Panc1 (cell line): Measurements from ENCODE around the gene ZHX3. TPM values are rescaled to one million over a fixed set of nuclear protein-coding genes. Genes with fewer than 3 reads are reported as not detected.

Source experiments
- ATAC-seq: fragments of 200-7000 bp; cut with Tn5 transposase; 2 replicates; pipeline ENCODE4 v1.9.1; 2020; ENCODE audit warnings: mild to moderate bottlenecking, moderate library complexity
- BruUV-seq: library from RNA; stranded (reverse); fragments of 400-500 nt; replicated peaks from 2 replicates; lab custom pipeline; 2021; lab: Mats Ljungman, UMichigan
- CTCF ChIA-PET: fragments of 300-600 bp; sonication (Branson Sonifier 250); formaldehyde crosslinking; loops from one replicate; lab custom pipeline; 2022; ENCODE audit warnings: antibody characterized with exemption; lab: Charles Lee
- POLR2A ChIA-PET: fragments of 300-600 bp; sonication (Branson Sonifier 250); formaldehyde crosslinking; loops from one replicate; lab custom pipeline; 2022; ENCODE audit warnings: antibody characterized with exemption; lab: Charles Lee
- DNase-seq: peaks from one replicate; pipeline ENCODE4 v3.0.0-alpha.2; 2010; ENCODE audit warnings: low read depth, low spot score
- H3K27ac ChIP-seq: 2 replicates; pipeline ENCODE4 v1.5.1; 2011; ENCODE audit warnings: mild to moderate bottlenecking, low read length, inconsistent platforms
- H3K27me3 ChIP-seq: fragments of 200-500 bp; sonication (Bioruptor generic); 2 replicates; pipeline ENCODE4 v1.6.0; 2014; ENCODE audit warnings: low read length, inconsistent platforms; ENCODE audit not compliant: control insufficient read depth, insufficient read depth
- H3K36me3 ChIP-seq: fragments of 200-500 bp; sonication (Bioruptor generic); 2 replicates; pipeline ENCODE4 v1.5.1; 2014; ENCODE audit warnings: inconsistent platforms, mild to moderate bottlenecking, low read length, moderate library complexity; ENCODE audit not compliant: control insufficient read depth, insufficient read depth
- H3K4me1 ChIP-seq: 2 replicates; pipeline ENCODE4 v1.5.1; 2011; ENCODE audit warnings: inconsistent platforms, mild to moderate bottlenecking, low read length, moderate library complexity; ENCODE audit not compliant: control insufficient read depth, insufficient read depth
- H3K4me3 ChIP-seq, 2 experiments: 2 replicates each; pipeline ENCODE4 v1.5.1; 2011 to 2012; ENCODE audit warnings: low read depth in 2 of 2, low read length in 2 of 2, mild to moderate bottlenecking in 2 of 2, inconsistent platforms in 1 of 2, moderate library complexity in 1 of 2
- H3K9me3 ChIP-seq: fragments of 200-500 bp; sonication (Bioruptor generic); 2 replicates; pipeline ENCODE4 v1.5.1; 2014; ENCODE audit warnings: low read depth, mild to moderate bottlenecking, inconsistent platforms, low read length, moderate library complexity; ENCODE audit not compliant: control insufficient read depth, insufficient read depth
- POLR2AphosphoS5 ChIP-seq: IDR thresholded peaks from 2 replicates; pipeline ENCODE4 v1.6.1; 2012; ENCODE audit warnings: mild to moderate bottlenecking, low read depth, low read length, moderate library complexity
- SIN3A ChIP-seq: IDR thresholded peaks from 2 replicates; pipeline ENCODE4 v1.6.1; 2012; ENCODE audit warnings: low read depth, mild to moderate bottlenecking, low read length, moderate library complexity, borderline replicate concordance; ENCODE audit not compliant: insufficient read depth
- TCF7L2 ChIP-seq: IDR thresholded peaks from 2 replicates; pipeline ENCODE4 v1.6.1; 2011; ENCODE audit warnings: mild to moderate bottlenecking, low read depth, low read length, inconsistent platforms
- in situ Hi-C: cut with HindIII; loops from 2 replicates; pipeline ENCODE4 v1.10.0; 2016; ENCODE audit warnings: low sequenced_read_pairs, low pct_unique_long_range_greater_than_20kb
- intact Hi-C: fragments of 100-400 bp; cut with micrococcal nuclease; formaldehyde crosslinking; loops from one replicate; pipeline ENCODE4 v1.10.0; 2022; ENCODE audit not compliant: unreplicated experiment
- total RNA-seq: library from RNA; stranded (reverse); gene quantifications from one replicate; pipeline ENCODE4 v1.2.1, GENCODE V29; 2021; ENCODE audit not compliant: unreplicated experiment
- TF ChIP-seq, protein P1 (sequence below): fragments of 450-650 bp; IDR thresholded peaks from 2 replicates; pipeline ENCODE4 v1.5.1; 2017; ENCODE audit warnings: mild to moderate bottlenecking
- TF ChIP-seq, protein P2 (sequence below), 2 experiments: IDR thresholded peaks; 2 replicates each; pipeline ENCODE4 v1.6.1; 2011 to 2012; ENCODE audit warnings: low read depth in 2 of 2, control low read depth in 1 of 2, low read length in 1 of 2, mild to moderate bottlenecking in 1 of 2, moderate library complexity in 1 of 2; ENCODE audit not compliant: insufficient read depth in 1 of 2

Gene ZHX3
- total RNA-seq, 1 experiment from 2014 or later: 19.8 TPM

GRCh38 chr20:41179961-41180360 lies 137.6 kb downstream of the ZHX3 start:
- POLR2A ChIA-PET: no interaction called here
- ATAC-seq: no peak

DNA sequence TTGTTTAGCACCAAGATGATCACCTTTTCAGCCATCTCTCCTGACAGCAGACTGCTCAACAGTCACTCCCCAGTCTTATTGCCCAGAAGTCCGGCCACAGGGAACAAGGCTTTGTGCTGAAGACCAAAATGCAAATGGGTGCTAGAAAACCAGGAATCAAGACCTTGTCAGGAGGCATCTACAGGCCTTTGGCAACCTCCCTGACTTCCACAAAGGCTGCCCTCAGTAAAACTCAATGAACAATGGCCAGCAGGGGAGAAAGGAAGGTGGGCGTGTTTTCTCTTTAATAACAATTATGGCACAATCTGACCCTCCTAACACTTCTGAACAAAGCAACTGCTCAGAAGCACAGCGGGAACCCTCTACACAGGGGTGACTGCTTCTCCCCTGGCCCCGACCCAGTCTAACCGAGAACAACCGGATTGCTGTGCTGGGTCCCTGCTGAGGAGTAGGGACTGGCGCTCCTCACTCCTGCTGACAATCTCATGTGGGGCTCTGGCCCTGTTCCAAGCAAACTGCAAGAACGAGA lies 138.6 kb downstream of the ZHX3 start:
- intact Hi-C loops: no loop called here
- no peaks in the 10 kb centered on the region for H3K27me3 ChIP-seq
- H3K4me3 ChIP-seq: no peak overlapping the region
- in situ Hi-C loops: no loop called here
- no peak for DNase-seq
- H3K9me3 ChIP-seq: no peaks in the 10 kb centered on the region
- no peak overlapping the region for H3K27ac ChIP-seq
- BruUV-seq: no TSS peak
- TF ChIP-seq SIN3A: no peak
- TF ChIP-seq, protein P1, sequence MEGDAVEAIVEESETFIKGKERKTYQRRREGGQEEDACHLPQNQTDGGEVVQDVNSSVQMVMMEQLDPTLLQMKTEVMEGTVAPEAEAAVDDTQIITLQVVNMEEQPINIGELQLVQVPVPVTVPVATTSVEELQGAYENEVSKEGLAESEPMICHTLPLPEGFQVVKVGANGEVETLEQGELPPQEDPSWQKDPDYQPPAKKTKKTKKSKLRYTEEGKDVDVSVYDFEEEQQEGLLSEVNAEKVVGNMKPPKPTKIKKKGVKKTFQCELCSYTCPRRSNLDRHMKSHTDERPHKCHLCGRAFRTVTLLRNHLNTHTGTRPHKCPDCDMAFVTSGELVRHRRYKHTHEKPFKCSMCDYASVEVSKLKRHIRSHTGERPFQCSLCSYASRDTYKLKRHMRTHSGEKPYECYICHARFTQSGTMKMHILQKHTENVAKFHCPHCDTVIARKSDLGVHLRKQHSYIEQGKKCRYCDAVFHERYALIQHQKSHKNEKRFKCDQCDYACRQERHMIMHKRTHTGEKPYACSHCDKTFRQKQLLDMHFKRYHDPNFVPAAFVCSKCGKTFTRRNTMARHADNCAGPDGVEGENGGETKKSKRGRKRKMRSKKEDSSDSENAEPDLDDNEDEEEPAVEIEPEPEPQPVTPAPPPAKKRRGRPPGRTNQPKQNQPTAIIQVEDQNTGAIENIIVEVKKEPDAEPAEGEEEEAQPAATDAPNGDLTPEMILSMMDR: no peak
- no peak for TF ChIP-seq TCF7L2
- TF ChIP-seq POLR2AphosphoS5: no peak
- TF ChIP-seq, protein P2, sequence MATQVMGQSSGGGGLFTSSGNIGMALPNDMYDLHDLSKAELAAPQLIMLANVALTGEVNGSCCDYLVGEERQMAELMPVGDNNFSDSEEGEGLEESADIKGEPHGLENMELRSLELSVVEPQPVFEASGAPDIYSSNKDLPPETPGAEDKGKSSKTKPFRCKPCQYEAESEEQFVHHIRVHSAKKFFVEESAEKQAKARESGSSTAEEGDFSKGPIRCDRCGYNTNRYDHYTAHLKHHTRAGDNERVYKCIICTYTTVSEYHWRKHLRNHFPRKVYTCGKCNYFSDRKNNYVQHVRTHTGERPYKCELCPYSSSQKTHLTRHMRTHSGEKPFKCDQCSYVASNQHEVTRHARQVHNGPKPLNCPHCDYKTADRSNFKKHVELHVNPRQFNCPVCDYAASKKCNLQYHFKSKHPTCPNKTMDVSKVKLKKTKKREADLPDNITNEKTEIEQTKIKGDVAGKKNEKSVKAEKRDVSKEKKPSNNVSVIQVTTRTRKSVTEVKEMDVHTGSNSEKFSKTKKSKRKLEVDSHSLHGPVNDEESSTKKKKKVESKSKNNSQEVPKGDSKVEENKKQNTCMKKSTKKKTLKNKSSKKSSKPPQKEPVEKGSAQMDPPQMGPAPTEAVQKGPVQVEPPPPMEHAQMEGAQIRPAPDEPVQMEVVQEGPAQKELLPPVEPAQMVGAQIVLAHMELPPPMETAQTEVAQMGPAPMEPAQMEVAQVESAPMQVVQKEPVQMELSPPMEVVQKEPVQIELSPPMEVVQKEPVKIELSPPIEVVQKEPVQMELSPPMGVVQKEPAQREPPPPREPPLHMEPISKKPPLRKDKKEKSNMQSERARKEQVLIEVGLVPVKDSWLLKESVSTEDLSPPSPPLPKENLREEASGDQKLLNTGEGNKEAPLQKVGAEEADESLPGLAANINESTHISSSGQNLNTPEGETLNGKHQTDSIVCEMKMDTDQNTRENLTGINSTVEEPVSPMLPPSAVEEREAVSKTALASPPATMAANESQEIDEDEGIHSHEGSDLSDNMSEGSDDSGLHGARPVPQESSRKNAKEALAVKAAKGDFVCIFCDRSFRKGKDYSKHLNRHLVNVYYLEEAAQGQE (IDR thresholded peaks at IDR 0.05; ENCODE audit: insufficient read depth in 1 of 2, low read depth in 2 of 2, low read length in 1 of 2): no peak
- no peaks in the 10 kb centered on the region for H3K4me1 ChIP-seq
- ChIA-PET POLR2A (no interaction called here), CTCF (interaction anchor here (0.7 kb wide), 1 partner anchor 41 kb away, joined by 3 read pairs; no protein-coding TSS in a partner anchor)
- H3K36me3 ChIP-seq: no peaks in the 10 kb centered on the region; the same call in 1 of the 2 replicates
- ATAC-seq: no peak

More at GRCh38 chr20:41179961-41180360, 137.6 kb downstream of the ZHX3 start:
- no peak for DNase-seq
- no peak overlapping the region for H3K27ac ChIP-seq
- no peaks in the 10 kb centered on the region for H3K9me3 ChIP-seq
- CTCF ChIA-PET: no interaction called here
- intact Hi-C loops (no loop called here), in situ Hi-C loops (no loop called here)
- H3K36me3 ChIP-seq: no peaks in the 10 kb centered on the region; the same call in 1 of the 2 replicates
- TF ChIP-seq POLR2AphosphoS5 (no peak), TCF7L2 (no peak), SIN3A (no peak)
- TF ChIP-seq, protein P2 (IDR thresholded peaks at IDR 0.05; ENCODE audit: insufficient read depth in 1 of 2, low read depth in 2 of 2, low read length in 1 of 2): no peak
- TF ChIP-seq, protein P1: no peak
- no peaks in the 10 kb centered on the region for H3K27me3 ChIP-seq
- H3K4me1 ChIP-seq: no peaks in the 10 kb centered on the region
- H3K4me3 ChIP-seq: no peak overlapping the region
- no TSS peak for BruUV-seq
